Osteoblast (primary cell): Measurements from ENCODE around the gene CCL26. TPM values are rescaled to one million over a fixed set of nuclear protein-coding genes. Genes with fewer than 3 reads are reported as not detected.

Source experiments
- DNase-seq: peaks from one replicate; pipeline ENCODE4 v3.0.0; 2011; ENCODE audit warnings: low spot score, mixed read lengths; ENCODE audit not compliant: insufficient read length; ENCODE audit errors: missing footprints
- H2AFZ ChIP-seq: 2 replicates; pipeline ENCODE4 v1.6.0; 2011; ENCODE audit warnings: mild to moderate bottlenecking, low read length
- H3K27ac ChIP-seq: 2 replicates; pipeline ENCODE4 v1.5.1; 2011; ENCODE audit warnings: mild to moderate bottlenecking, low read depth, low read length, moderate library complexity
- H3K27me3 ChIP-seq: 2 replicates; pipeline ENCODE4 v1.6.0; 2012; ENCODE audit warnings: mild to moderate bottlenecking, control low read depth, inconsistent platforms, low read length, moderate library complexity; ENCODE audit not compliant: insufficient read depth
- H3K36me3 ChIP-seq: 2 replicates; pipeline ENCODE4 v1.5.1; 2011; ENCODE audit warnings: mild to moderate bottlenecking, low read length, control low read depth, moderate library complexity; ENCODE audit not compliant: insufficient read depth
- H3K4me1 ChIP-seq: 2 replicates; pipeline ENCODE4 v1.5.1; 2011; ENCODE audit warnings: mild to moderate bottlenecking, low read length, control low read depth, moderate library complexity; ENCODE audit not compliant: insufficient read depth
- H3K4me2 ChIP-seq: 2 replicates; pipeline ENCODE4 v1.6.0; 2011; ENCODE audit warnings: mild to moderate bottlenecking, low read length; ENCODE audit not compliant: insufficient read depth
- H3K4me3 ChIP-seq: fragments of 200-600 bp; sonication (generic); 3 replicates; pipeline ENCODE4 v1.5.1; 2012; ENCODE audit warnings: mild to moderate bottlenecking, low read length, inconsistent platforms; ENCODE audit not compliant: insufficient read depth
- H3K79me2 ChIP-seq: 2 replicates; pipeline ENCODE4 v1.6.0; 2012; ENCODE audit warnings: mild to moderate bottlenecking, low read length, control low read depth, inconsistent platforms; ENCODE audit not compliant: insufficient read depth
- H3K9me3 ChIP-seq: 2 replicates; pipeline ENCODE4 v1.5.1; 2011; ENCODE audit warnings: low read depth, low read length, control low read depth
- H4K20me1 ChIP-seq: 2 replicates; pipeline ENCODE4 v1.6.0; 2012; ENCODE audit warnings: mild to moderate bottlenecking, low read length, control low read depth; ENCODE audit not compliant: insufficient read depth
- total RNA-seq: library from RNA; depleted of rRNA; stranded (reverse); fragments of >200 nt; gene quantifications from 2 replicates; pipeline ENCODE4 v1.2.3, GENCODE V29; 2012
- TF ChIP-seq, protein P1 (sequence below): IDR thresholded peaks from 2 replicates; pipeline ENCODE4 v1.5.1; 2011; ENCODE audit warnings: mild to moderate bottlenecking, low read depth, low read length, moderate library complexity; ENCODE audit errors: extremely low read depth

CCL26 gene
- total RNA-seq, 1 donor, result 1.1 TPM

DNA sequence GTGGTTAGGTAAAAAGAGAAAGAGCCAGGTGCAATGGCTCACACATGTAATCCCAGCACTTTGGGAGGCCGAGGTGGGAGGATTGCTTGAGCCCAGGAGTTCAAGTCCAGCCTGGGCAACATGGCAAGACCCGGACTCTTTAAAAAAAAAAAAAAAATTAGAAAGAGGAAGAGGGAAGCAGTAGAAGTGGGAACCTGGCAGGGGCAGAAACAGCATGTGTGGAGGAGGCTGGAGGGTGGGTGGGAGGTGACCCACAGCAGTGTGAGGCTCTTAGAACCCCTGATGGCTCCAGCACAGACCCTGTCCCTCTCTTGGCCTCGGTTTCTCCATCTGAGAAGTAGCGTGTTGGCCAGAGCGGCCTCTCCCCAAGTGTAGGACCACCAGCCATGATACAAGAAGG is 46.5 kb upstream of the CCL26 start:
- TF ChIP-seq, protein P1, sequence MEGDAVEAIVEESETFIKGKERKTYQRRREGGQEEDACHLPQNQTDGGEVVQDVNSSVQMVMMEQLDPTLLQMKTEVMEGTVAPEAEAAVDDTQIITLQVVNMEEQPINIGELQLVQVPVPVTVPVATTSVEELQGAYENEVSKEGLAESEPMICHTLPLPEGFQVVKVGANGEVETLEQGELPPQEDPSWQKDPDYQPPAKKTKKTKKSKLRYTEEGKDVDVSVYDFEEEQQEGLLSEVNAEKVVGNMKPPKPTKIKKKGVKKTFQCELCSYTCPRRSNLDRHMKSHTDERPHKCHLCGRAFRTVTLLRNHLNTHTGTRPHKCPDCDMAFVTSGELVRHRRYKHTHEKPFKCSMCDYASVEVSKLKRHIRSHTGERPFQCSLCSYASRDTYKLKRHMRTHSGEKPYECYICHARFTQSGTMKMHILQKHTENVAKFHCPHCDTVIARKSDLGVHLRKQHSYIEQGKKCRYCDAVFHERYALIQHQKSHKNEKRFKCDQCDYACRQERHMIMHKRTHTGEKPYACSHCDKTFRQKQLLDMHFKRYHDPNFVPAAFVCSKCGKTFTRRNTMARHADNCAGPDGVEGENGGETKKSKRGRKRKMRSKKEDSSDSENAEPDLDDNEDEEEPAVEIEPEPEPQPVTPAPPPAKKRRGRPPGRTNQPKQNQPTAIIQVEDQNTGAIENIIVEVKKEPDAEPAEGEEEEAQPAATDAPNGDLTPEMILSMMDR, result no peak
- no peaks in the 10 kb centered on the region for H3K9me3 ChIP-seq

DNA sequence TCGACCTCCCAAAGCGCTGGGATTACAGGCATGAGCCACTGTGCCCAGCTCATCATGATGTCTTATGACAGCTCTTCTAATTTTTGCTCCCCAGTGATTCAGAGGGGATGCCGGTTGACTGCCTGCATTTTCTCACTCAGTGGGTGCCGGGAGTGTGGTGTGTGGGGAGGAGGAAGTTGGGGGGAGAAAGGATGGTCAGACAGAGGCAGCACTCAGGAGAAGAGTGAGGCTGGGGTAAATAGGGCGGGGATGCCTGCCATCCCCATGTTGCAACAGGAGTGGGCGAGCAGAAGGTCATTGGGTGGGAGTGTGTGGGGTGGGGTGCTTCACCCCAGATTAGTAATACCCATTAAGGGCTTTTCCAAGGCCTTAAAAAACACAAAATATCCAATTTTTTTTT is 45.1 kb upstream of the CCL26 start:
- no peaks in the 10 kb centered on the region for H3K36me3 ChIP-seq
- H3K27ac ChIP-seq, result no peak overlapping the region
- DNase-seq, result no peak
- H3K4me2 ChIP-seq, result no peak overlapping the region
- no peaks in the 10 kb centered on the region for H3K4me1 ChIP-seq
- H4K20me1 ChIP-seq, result no peaks in the 10 kb centered on the region
- no peaks in the 10 kb centered on the region for H3K9me3 ChIP-seq
- no peaks in the 10 kb centered on the region for H3K79me2 ChIP-seq
- H3K27me3 ChIP-seq, result peaks cover 4% of the 10 kb centered on the region
- TF ChIP-seq, protein P1, result no peak
- no peak overlapping the region for H2AFZ ChIP-seq
- H3K4me3 ChIP-seq, result no peak overlapping the region

More for the DNA sequence above, 46.5 kb upstream of the CCL26 start:
- no peaks in the 10 kb centered on the region for H3K4me1 ChIP-seq
- H3K27ac ChIP-seq, result no peak overlapping the region
- no peaks in the 10 kb centered on the region for H3K79me2 ChIP-seq
- H4K20me1 ChIP-seq, result no peaks in the 10 kb centered on the region
- no peak overlapping the region for H2AFZ ChIP-seq
- no peaks in the 10 kb centered on the region for H3K36me3 ChIP-seq
- no peak for DNase-seq
- no peak overlapping the region for H3K4me3 ChIP-seq
- H3K27me3 ChIP-seq, result peaks cover 4% of the 10 kb centered on the region
- H3K4me2 ChIP-seq, result no peak overlapping the region

DNA sequence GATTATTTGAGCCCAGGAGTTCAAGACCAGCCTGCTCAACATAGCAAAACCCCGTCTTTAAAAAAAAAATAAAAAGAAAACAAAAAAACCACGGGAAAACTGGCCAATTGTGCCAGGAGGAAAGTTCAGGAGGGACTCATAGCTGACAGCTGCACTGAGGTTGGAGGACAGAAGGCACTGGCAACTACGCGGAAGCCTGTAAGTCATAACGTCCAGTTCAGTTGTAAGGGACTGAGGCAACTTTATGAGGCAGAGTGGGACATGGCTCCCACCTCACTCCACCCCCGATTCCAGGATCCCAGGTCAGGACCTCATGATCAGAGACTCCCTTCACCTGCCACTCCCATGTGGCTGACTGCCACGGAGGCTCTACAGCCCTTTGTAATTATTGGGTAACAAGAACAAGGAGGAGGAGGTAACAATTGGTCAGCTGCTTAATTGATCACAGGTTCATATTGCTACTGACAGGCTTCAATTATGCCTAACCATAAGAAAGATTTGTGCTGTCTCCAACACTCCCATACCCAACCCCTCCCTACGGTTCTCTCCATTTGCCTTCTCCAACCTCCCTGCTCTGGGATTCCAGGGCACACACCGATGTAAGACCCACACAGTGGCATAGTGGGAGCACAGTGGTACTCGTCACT is 43.5 kb upstream of the CCL26 start:
- no peak overlapping the region for H3K27ac ChIP-seq
- no peak overlapping the region for H2AFZ ChIP-seq
- H3K79me2 ChIP-seq, result no peaks in the 10 kb centered on the region
- TF ChIP-seq, protein P1, result no peak
- no peak overlapping the region for H3K4me3 ChIP-seq
- H3K4me2 ChIP-seq, result no peak overlapping the region
- H3K27me3 ChIP-seq, result no peaks in the 10 kb centered on the region
- peak; percentile 54 for DNase-seq
- H3K4me1 ChIP-seq, result no peaks in the 10 kb centered on the region
- no peaks in the 10 kb centered on the region for H3K9me3 ChIP-seq
- no peaks in the 10 kb centered on the region for H3K36me3 ChIP-seq
- H4K20me1 ChIP-seq, result no peaks in the 10 kb centered on the region

DNA sequence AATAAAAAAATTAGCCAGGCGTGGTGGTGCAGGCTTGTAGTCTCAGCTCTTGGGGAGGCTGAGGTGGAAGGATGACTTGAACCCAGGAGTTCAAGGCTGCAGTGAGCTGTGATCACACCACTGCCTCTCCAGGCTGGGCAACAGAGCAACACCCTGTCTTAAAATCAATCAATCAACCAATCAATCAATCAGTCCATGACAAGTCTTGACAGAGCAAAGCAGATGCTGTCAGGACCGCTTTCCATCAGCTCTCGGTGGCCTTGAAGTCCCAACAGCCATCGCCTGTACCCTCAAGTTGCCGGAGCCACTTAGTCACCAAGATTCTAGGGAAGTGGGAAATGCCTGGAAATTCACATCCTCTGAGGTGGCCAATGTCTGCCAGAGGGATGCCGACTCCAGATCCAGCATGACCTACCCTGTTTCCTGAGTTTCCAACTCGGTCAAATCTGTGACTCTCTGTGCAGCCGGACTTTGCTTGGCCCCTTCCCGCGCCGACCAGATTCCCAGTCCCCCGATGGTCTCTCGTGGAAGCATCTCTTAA is 42.5 kb upstream of the CCL26 start:
- no peak overlapping the region for H3K27ac ChIP-seq
- no peaks in the 10 kb centered on the region for H3K4me1 ChIP-seq
- no peak overlapping the region for H2AFZ ChIP-seq
- no peaks in the 10 kb centered on the region for H3K27me3 ChIP-seq
- no peak for DNase-seq
- no peaks in the 10 kb centered on the region for H4K20me1 ChIP-seq
- H3K79me2 ChIP-seq, result no peaks in the 10 kb centered on the region
- no peaks in the 10 kb centered on the region for H3K9me3 ChIP-seq
- H3K4me2 ChIP-seq, result no peak overlapping the region
- no peak overlapping the region for H3K4me3 ChIP-seq
- TF ChIP-seq, protein P1, result no peak
- no peaks in the 10 kb centered on the region for H3K36me3 ChIP-seq
